GM18520 (cell line): ENCODE measurements around the gene GALT.
"Not testable (repeated sequence)": the region's sequence is repeated elsewhere in the genome, so short reads cannot be mapped to it uniquely, and the experiment has no call there.

Experiments used
- ATAC-seq: cut with Tn5 transposase; IDR thresholded peaks from one replicate; pipeline ENCODE4 v1.9.1; 2021; ENCODE audit not compliant: unreplicated experiment

The GALT gene

GRCh38 chr9:34627716-34628655 is 18.5 kb upstream of the GALT start:
- ATAC-seq, result no peak

- no peak for ATAC-seq
Measured at GRCh38 chr9:34628656-34629490, 17.6 kb upstream of the GALT start, which contains the start of gene ARID3C. Gene ARID3C, minus strand, starts transcription at chr9:34629066. Its CDS starts 1,052 bp downstream, at chr9:34628014.

DNA sequence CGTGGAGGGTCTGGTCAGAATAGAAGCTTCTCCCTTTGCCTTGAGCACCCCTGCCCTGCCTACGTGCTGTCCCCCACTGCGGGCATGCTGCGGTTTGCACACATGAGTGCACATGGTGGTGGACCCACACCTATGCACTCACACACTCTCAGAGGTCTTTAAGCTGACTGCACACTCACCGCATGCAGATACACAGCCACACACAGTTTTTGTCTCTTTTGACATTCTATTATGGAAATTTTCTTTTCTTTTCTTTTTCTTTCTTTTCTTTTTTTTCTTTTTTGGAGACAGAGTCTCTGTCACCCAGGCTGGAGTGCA is 17.0 kb upstream of the GALT start:
- no peak for ATAC-seq

DNA sequence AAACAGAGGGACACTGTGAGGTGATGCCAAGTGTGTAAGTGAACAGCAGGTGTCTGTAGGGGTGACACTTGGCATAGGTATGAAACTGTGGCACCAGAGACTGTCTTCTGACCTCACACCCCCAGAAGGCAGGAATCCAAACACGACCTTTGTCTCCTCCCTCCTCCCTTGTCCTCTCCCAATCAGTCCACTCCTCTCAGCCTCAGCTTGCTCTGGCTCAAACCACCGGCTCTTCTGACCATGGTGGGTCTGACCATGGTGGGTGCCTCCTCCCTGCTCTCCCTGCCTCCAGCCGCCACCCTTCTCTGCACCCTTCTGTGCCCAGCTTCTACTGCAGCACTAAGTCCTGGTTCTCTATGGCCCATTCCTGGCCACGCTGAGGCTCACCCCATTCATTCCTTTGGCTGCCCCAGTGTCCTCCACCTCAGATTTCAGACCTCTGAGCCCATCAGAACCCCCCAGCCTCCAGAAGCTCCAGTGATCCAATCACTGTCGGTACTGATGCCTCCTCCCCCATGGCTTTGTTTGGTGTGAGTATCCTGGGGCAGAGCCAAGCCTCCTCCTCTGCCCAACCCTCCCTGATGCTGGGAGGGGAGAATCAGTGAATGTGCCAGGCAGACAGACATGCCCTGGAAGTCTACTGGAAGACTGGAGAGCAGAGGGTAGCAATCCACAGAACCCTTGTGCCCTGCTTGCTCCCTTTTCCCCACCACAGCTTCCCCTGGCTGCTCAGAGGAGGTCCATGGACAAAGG is 15.9 kb upstream of the GALT start:
- no peak for ATAC-seq

- no peak for ATAC-seq
Measured at GRCh38 chr9:34633166-34633565, 13.3 kb upstream of the GALT start.

GRCh38 chr9:34633851-34634550 is 12.5 kb upstream of the GALT start:
- no peak for ATAC-seq

DNA sequence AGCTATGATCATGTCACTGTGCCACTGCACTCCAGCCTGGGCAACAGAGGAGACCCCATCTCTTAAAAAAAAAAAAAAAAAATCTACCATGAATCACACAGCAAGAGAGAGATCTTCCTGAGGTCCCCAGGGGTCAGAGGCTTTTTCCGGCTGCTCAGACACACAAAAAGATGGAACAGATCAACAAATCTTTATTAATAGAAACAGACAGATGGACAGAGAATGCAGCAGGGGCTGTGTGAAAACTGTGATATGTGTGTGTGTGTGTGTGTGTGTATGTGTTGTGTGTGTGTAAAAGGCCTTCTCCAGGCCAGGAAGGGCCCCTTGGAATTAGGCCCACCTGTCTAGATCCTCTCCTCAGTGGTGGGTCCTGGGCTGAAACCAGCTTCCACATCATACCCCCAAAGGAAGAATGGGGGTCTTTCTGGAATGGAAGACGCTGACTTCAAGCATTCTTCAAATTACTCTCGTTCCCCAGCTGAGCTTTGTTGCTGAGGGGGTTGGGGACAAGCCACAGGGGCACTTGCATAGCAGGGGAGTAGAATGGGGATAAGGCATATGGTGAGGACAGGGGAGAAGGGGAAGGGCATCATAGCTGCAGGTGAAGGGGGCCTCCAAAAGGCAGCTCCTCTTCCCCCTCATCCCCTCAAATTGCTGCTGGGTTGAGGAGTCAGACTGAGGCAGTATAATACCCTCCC is 11.8 kb upstream of the GALT start:
- no peak for ATAC-seq

- ATAC-seq, result no peak
Measured at GRCh38 chr9:34635556-34635955, 10.9 kb upstream of the GALT start.

DNA sequence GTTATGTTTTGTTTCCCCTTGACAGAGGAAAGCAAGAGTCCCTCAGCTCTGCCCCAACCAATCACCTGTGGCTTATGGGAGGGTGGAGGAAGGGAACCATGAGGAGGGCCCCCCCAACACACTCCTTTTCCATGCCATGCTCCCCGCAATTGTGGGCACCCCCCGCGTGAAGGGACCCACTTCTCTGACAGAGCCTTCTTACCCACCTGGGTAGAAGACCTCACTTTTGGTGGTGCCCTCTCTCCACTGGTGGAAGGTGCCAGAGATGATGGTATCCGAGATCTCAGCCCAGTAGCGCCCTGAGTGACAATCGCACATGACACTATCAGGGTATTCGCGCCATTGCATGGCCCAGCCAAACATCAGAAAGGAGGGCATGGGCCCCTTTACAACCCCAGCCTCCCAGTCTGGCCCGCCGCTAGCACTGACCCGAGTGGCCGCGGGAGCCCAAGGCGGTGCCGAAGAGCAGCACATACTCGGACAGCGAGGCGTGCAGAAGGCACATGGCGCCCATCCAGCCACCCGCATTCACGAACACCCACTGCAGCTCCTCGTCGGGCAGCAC is 9.6 kb upstream of the GALT start:
- ATAC-seq, result no peak

- ATAC-seq, result peak; percentile 79
Measured at GRCh38 chr9:34637356-34638137, 8.9 kb upstream of the GALT start, which contains the start of gene SIGMAR1. Gene SIGMAR1, minus strand, starts transcription at chr9:34637787. Its CDS starts 90 bp downstream, at chr9:34637697.

GRCh38 chr9:34638138-34638445 is 8.4 kb upstream of the GALT start:
- ATAC-seq, result no peak

GRCh38 chr9:34639322-34639721 is 7.2 kb upstream of the GALT start:
- not testable (repeated sequence) for ATAC-seq

DNA sequence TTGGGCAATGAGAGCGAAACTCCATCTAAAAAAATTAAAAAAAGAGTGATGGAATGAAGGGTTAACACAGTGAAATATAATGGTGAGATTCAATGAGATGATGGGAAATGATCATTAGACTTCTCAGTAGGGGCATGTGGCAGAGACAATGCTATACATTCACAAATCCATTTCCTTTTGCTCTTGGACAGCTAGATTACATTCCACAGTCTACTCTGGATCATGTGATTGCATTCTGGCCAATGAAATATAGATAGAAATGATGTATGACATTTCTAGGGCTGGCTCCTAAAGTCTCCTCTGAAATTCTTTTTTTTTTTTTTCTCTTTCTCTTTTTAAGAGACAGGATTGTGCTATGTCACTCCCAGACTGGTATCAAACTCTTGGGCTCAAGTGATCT is 3.8 kb upstream of the GALT start:
- ATAC-seq, result no peak

GRCh38 chr9:34644766-34645314 is 1.6 kb upstream of the GALT start:
- ATAC-seq, result no peak

- ATAC-seq, result no peak
Measured at GRCh38 chr9:34647084-34647403, 569 bp downstream of the GALT start.

GRCh38 chr9:34647651-34648050 is 1.2 kb downstream of the GALT start:
- no peak for ATAC-seq

DNA sequence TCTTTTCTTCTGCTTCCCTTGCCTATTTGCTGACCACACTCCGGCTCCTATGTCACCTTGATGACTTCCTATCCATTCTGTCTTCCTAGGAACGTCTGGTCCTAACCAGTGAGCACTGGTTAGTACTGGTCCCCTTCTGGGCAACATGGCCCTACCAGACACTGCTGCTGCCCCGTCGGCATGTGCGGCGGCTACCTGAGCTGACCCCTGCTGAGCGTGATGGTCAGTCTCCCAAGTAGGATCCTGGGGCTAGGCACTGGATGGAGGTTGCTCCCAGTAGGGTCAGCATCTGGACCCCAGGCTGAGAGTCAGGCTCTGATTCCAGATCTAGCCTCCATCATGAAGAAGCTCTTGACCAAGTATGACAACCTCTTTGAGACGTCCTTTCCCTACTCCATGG is 2.2 kb downstream of the GALT start:
- ATAC-seq, result no peak

GRCh38 chr9:34650816-34651215 is 4.3 kb downstream of the GALT start:
- no peak for ATAC-seq

DNA sequence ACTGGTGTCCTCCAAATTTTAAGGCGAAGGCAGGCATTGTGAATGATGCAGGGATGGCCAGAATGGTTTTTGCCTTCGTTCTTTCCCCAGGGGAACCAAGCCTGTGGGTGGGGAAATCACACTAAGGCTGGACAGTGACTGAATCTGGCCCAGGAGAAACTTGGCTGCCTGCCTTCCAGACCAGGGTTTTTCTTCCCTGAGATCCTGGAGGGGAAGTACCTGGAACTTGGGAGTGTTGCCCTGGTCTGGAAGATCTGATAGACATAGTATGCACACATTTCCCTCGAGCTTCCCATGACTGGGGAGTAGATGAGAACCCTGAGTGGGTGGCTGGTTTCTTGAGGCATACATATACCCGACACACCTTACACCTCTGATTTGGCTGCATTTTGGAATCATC is 4.8 kb downstream of the GALT start:
- ATAC-seq, result no peak
